HepG2 (cell line): Measurements from ENCODE around the gene ZPR1. TPM values are rescaled to one million over a fixed set of nuclear protein-coding genes. Genes with fewer than 3 reads are reported as not detected.

Source experiments
- GMEB2 ChIP-seq: IDR thresholded peaks from 2 replicates; pipeline ENCODE4 v1.6.1; 2016; ENCODE audit warnings: missing biosample characterization, missing genetic modification reagents, low read depth
- HES4 ChIP-seq: sonication (generic); formaldehyde crosslinking; IDR thresholded peaks from 2 replicates; pipeline ENCODE4 v1.9.0; 2021; ENCODE audit warnings: mild to moderate bottlenecking, missing genetic modification reagents, borderline replicate concordance
- IRF9 ChIP-seq: sonication (generic); formaldehyde crosslinking; IDR thresholded peaks from 2 replicates; pipeline ENCODE4 v1.8.0; 2022; ENCODE audit warnings: missing genetic modification reagents, mild to moderate bottlenecking, borderline replicate concordance
- IRX3 ChIP-seq: sonication (generic); formaldehyde crosslinking; IDR thresholded peaks from 2 replicates; pipeline ENCODE4 v1.8.1; 2023; ENCODE audit warnings: mild to moderate bottlenecking, low read depth, missing genetic modification reagents, borderline replicate concordance
- KLF11 ChIP-seq: IDR thresholded peaks from 2 replicates; pipeline ENCODE4 v1.6.1; 2016; ENCODE audit warnings: missing compliant biosample characterization
- NFIB ChIP-seq: sonication (generic); formaldehyde crosslinking; IDR thresholded peaks from 2 replicates; pipeline ENCODE4 v1.9.0; 2021; ENCODE audit warnings: missing genetic modification reagents, mild to moderate bottlenecking, borderline replicate concordance
- ONECUT2 ChIP-seq: sonication (generic); formaldehyde crosslinking; IDR thresholded peaks from 2 replicates; pipeline ENCODE4 v1.4.0; 2020; ENCODE audit warnings: missing genetic modification reagents
- TBL1XR1 ChIP-seq: fragments of 150-350 bp; IDR thresholded peaks from 2 replicates; pipeline ENCODE4 v1.6.1; 2014; ENCODE audit warnings: borderline replicate concordance, low read length; ENCODE audit not compliant: partially characterized antibody
- ZNF598 ChIP-seq: sonication (generic); formaldehyde crosslinking; IDR thresholded peaks from 2 replicates; pipeline ENCODE4 v1.5.1; 2020; ENCODE audit warnings: mild to moderate bottlenecking, missing genetic modification reagents, borderline replicate concordance
- ZNF615 ChIP-seq: sonication (generic); formaldehyde crosslinking; IDR thresholded peaks from 2 replicates; pipeline ENCODE4 v1.5.0; 2020; ENCODE audit warnings: mild to moderate bottlenecking, missing genetic modification reagents, borderline replicate concordance
- ZNF619 ChIP-seq: sonication (generic); formaldehyde crosslinking; IDR thresholded peaks from 2 replicates; pipeline ENCODE4 v1.4.0; 2020; ENCODE audit warnings: mild to moderate bottlenecking, missing genetic modification reagents
- ZNF878 ChIP-seq: sonication (generic); formaldehyde crosslinking; IDR thresholded peaks from 2 replicates; pipeline ENCODE4 v1.8.1; 2023; ENCODE audit warnings: mild to moderate bottlenecking, missing genetic modification reagents, moderate library complexity
- polyA plus RNA-seq, 8 experiments: library from polyadenylated mRNA; depleted of rRNA in 3 of 8; stranded (reverse) in 7 of 8; unstranded in 1 of 8; fragments of >200 nt; fragmentation: Illumina TruSeq in 4 of 8; extraction: Trizol in 4 of 8; gene quantifications; 2 replicates each; pipeline versions ENCODE4 v1.2.1 to v1.2.3, GENCODE V29; 2011 to 2016; ENCODE audit warnings: low read depth in 4 of 8, missing spikeins in 1 of 8, mixed read lengths in 1 of 8; ENCODE audit not compliant: insufficient read depth in 1 of 8
- total RNA-seq, 5 experiments: library from RNA; depleted of rRNA; stranded (reverse); fragments of >200 nt; fragmentation: Illumina TruSeq; extraction: Trizol; gene quantifications; 2 replicates each; pipeline ENCODE4 v1.2.3, GENCODE V29; 2016; ENCODE audit warnings: low read depth in 1 of 5
- TF ChIP-seq, protein P1 (sequence below): sonication (generic); formaldehyde crosslinking; IDR thresholded peaks from 2 replicates; pipeline ENCODE4 v1.5.0; 2020; ENCODE audit warnings: missing genetic modification reagents, mild to moderate bottlenecking, borderline replicate concordance
- TF ChIP-seq, protein P2 (sequence below): sonication (generic); formaldehyde crosslinking; IDR thresholded peaks from 2 replicates; pipeline ENCODE4 v1.9.0; 2021; ENCODE audit warnings: missing genetic modification reagents, mild to moderate bottlenecking, borderline replicate concordance
- TF ChIP-seq, protein P3 (sequence below): sonication (generic); formaldehyde crosslinking; IDR thresholded peaks from 2 replicates; pipeline ENCODE4 v1.5.0; 2020; ENCODE audit warnings: mild to moderate bottlenecking, missing genetic modification reagents

Gene ZPR1
- total and polyA plus RNA-seq, 2 of the 13 experiments (the other 11 are each of a cell fraction or from before 2014, with no cell fraction given): 40.0 to 79.3 TPM

GRCh38 chr11:116829525-116830183, 41.8 kb upstream of the ZPR1 start, which contains the start of gene APOC3 (continued):
- TF ChIP-seq IRX3 (no peak; the same call in 1 of the 2 replicates), ONECUT2 (CRISPR knock-in tag) (no peak), IRF9 (CRISPR knock-in tag) (no peak; the same call in 1 of the 2 replicates), NFIB (CRISPR knock-in tag) (no peak), TBL1XR1 (peak; percentile 44), ZNF615 (CRISPR knock-in tag) (no peak), ZNF619 (CRISPR knock-in tag) (no peak), ZNF878 (peak; percentile 78; the same call in 1 of the 2 replicates), KLF11 (CRISPR knock-in tag) (peak; percentile 43; the same call in 1 of the 2 replicates), GMEB2 (no peak), HES4 (peak; percentile 68; the same call in 1 of the 2 replicates), ZNF598 (CRISPR knock-in tag) (no peak)
- TF ChIP-seq, protein P1, sequence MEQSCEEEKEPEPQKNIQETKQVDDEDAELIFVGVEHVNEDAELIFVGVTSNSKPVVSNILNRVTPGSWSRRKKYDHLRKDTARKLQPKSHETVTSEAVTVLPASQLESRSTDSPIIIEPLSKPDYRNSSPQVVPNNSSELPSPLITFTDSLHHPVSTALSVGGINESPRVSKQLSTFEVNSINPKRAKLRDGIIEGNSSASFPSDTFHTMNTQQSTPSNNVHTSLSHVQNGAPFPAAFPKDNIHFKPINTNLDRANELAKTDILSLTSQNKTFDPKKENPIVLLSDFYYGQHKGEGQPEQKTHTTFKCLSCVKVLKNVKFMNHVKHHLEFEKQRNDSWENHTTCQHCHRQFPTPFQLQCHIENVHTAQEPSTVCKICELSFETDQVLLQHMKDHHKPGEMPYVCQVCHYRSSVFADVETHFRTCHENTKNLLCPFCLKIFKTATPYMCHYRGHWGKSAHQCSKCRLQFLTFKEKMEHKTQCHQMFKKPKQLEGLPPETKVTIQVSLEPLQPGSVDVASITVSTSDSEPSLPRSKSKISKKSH (CRISPR knock-in tag): peak; percentile 86; the same call in 1 of the 2 replicates
- TF ChIP-seq, protein P2, sequence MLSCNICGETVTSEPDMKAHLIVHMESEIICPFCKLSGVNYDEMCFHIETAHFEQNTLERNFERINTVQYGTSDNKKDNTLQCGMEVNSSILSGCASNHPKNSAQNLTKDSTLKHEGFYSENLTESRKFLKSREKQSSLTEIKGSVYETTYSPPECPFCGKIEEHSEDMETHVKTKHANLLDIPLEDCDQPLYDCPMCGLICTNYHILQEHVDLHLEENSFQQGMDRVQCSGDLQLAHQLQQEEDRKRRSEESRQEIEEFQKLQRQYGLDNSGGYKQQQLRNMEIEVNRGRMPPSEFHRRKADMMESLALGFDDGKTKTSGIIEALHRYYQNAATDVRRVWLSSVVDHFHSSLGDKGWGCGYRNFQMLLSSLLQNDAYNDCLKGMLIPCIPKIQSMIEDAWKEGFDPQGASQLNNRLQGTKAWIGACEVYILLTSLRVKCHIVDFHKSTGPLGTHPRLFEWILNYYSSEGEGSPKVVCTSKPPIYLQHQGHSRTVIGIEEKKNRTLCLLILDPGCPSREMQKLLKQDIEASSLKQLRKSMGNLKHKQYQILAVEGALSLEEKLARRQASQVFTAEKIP (CRISPR knock-in tag): no peak
- TF ChIP-seq, protein P3, sequence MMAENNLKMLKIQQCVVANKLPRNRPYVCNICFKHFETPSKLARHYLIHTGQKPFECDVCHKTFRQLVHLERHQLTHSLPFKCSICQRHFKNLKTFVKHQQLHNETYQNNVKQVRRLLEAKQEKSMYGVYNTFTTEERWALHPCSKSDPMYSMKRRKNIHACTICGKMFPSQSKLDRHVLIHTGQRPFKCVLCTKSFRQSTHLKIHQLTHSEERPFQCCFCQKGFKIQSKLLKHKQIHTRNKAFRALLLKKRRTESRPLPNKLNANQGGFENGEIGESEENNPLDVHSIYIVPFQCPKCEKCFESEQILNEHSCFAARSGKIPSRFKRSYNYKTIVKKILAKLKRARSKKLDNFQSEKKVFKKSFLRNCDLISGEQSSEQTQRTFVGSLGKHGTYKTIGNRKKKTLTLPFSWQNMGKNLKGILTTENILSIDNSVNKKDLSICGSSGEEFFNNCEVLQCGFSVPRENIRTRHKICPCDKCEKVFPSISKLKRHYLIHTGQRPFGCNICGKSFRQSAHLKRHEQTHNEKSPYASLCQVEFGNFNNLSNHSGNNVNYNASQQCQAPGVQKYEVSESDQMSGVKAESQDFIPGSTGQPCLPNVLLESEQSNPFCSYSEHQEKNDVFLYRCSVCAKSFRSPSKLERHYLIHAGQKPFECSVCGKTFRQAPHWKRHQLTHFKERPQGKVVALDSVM (CRISPR knock-in tag): no peak
